Endothelial cell of umbilical vein (primary cell): ENCODE measurements around the gene FAM163A. TPM values are rescaled to one million over a fixed set of nuclear protein-coding genes. Genes with fewer than 3 reads are reported as not detected.
"Not testable (repeated sequence)": the region's sequence is repeated elsewhere in the genome, so short reads cannot be mapped to it uniquely, and the experiment has no call there.

ENCODE experiments used
- BruUV-seq: library from RNA; stranded (reverse); fragments of 400-500 nt; replicated peaks from 2 replicates; lab custom pipeline; 2021; lab: Mats Ljungman, UMichigan
- CTCF ChIA-PET: fragments of 300-600, 350-600 bp; sonication (Branson Sonifier 250); formaldehyde crosslinking; loops from one replicate; lab custom pipeline; 2021; ENCODE audit warnings: antibody characterized with exemption, inconsistent platforms; lab: Charles Lee
- POLR2A ChIA-PET: fragments of 300-600, 350-600 bp; sonication (Branson Sonifier 250); formaldehyde crosslinking; loops from one replicate; lab custom pipeline; 2021; ENCODE audit warnings: antibody characterized with exemption, inconsistent platforms; lab: Charles Lee
- DNase-seq: peaks from one replicate; pipeline ENCODE4 v3.0.0-alpha.2; 2011; ENCODE audit warnings: low read depth, low spot score
- FAIRE-seq: peaks from 2 replicates; lab custom pipeline; 2011; peaks lifted over from hg19 to GRCh38; lab: Jason Lieb, UNC
- H2AFZ ChIP-seq: 2 replicates; pipeline ENCODE4 v1.6.0; 2012; ENCODE audit warnings: low read depth, low read length, control low read depth, inconsistent platforms
- H3K27ac ChIP-seq: 2 replicates; pipeline ENCODE4 v1.5.1; 2011; ENCODE audit warnings: low read depth, mild to moderate bottlenecking, control low read depth, low read length, moderate library complexity; ENCODE audit not compliant: insufficient read depth
- H3K27me3 ChIP-seq, 2 experiments: 2 replicates each; pipeline versions ENCODE4 v1.6.0 to v1.6.1; 2011; ENCODE audit warnings: low read length in 2 of 2, mixed read lengths in 1 of 2; ENCODE audit not compliant: control insufficient read depth in 2 of 2, insufficient read depth in 2 of 2
- H3K36me3 ChIP-seq, 2 experiments: 2 replicates in 1 of 2; 3 replicates in 1 of 2; pipeline ENCODE4 v1.5.1; 2011; ENCODE audit warnings: low read length in 2 of 2, mild to moderate bottlenecking in 1 of 2, moderate library complexity in 1 of 2; ENCODE audit not compliant: control insufficient read depth in 2 of 2, insufficient read depth in 2 of 2; ENCODE audit errors: extremely low read depth in 1 of 2
- H3K4me1 ChIP-seq: 3 replicates; pipeline ENCODE4 v1.5.1; 2011; ENCODE audit warnings: mild to moderate bottlenecking, low read length; ENCODE audit not compliant: control insufficient read depth, insufficient read depth; ENCODE audit errors: extremely low read depth
- H3K4me2 ChIP-seq: 2 replicates; pipeline ENCODE4 v1.6.1; 2011; ENCODE audit warnings: low read length, control low read depth, mixed read lengths; ENCODE audit not compliant: insufficient read depth
- H3K4me3 ChIP-seq, 3 experiments: fragments of 200-600 bp in 1 of 3; sonication (generic), shearing (Covaris generic) in 1 of 3; replicated peaks in 1 of 3; 2 replicates each; pipeline ENCODE4 v1.5.1; 2011 to 2016; ENCODE audit warnings: control low read depth in 3 of 3, low read length in 3 of 3, mild to moderate bottlenecking in 2 of 3, inconsistent platforms in 1 of 3, low read depth in 1 of 3, moderate library complexity in 1 of 3; ENCODE audit not compliant: insufficient read depth in 1 of 3
- H3K79me2 ChIP-seq: 2 replicates; pipeline ENCODE4 v1.6.0; 2012; ENCODE audit warnings: low read length, inconsistent platforms; ENCODE audit not compliant: control insufficient read depth, insufficient read depth
- H3K9ac ChIP-seq: replicated peaks from 2 replicates; pipeline ENCODE3; 2011; ENCODE audit warnings: low read length, control low read depth; ENCODE audit not compliant: insufficient read depth; ENCODE audit errors: extremely low read depth
- H3K9me1 ChIP-seq: replicated peaks from 3 replicates; pipeline ENCODE4 v1.6.0; 2011; ENCODE audit warnings: mild to moderate bottlenecking, low read length; ENCODE audit not compliant: control insufficient read depth, insufficient read depth; ENCODE audit errors: extremely low read depth
- H3K9me3 ChIP-seq: replicated peaks from 2 replicates; pipeline ENCODE4 v1.5.1; 2012; ENCODE audit warnings: low read length, inconsistent platforms; ENCODE audit not compliant: control insufficient read depth, insufficient read depth
- H4K20me1 ChIP-seq: replicated peaks from 2 replicates; pipeline ENCODE3; 2011; ENCODE audit warnings: mild to moderate bottlenecking, low read length; ENCODE audit not compliant: control insufficient read depth, insufficient read depth; ENCODE audit errors: extremely low read depth
- CTCF ChIP-seq, 2 donors: IDR thresholded peaks; 1 replicate in 1 of 2; 2 replicates in 1 of 2; pipeline ENCODE4 v1.5.1; 2011; ENCODE audit warnings: low read length in 2 of 2, mild to moderate bottlenecking in 2 of 2, moderate library complexity in 2 of 2, control low read depth in 1 of 2, inconsistent platforms in 1 of 2, low read depth in 1 of 2; ENCODE audit not compliant: insufficient read depth in 1 of 2; ENCODE audit errors: extremely low read depth in 1 of 2
- GATA2 ChIP-seq: IDR thresholded peaks from 2 replicates; pipeline ENCODE4 v1.7.0; 2011; ENCODE audit warnings: low read depth, mild to moderate bottlenecking, moderate library complexity, mixed read lengths, low read length; ENCODE audit not compliant: insufficient read length, insufficient read depth
- dilution Hi-C: fragments of 300-500 bp; cut with MboI; formaldehyde crosslinking; loops from one replicate; pipeline ENCODE4 v1.15.0; 2019; ENCODE audit warnings: low sequenced_read_pairs; ENCODE audit not compliant: extremely low pct_ligation_motif_present
- intact Hi-C: fragments of 100-400 bp; cut with micrococcal nuclease; formaldehyde crosslinking; loops from one replicate; pipeline ENCODE4 v1.10.0; 2022
- polyA plus RNA-seq, 4 experiments: library from polyadenylated mRNA; depleted of rRNA in 3 of 4; stranded (reverse) in 3 of 4; unstranded in 1 of 4; fragments of >200 nt; gene quantifications; 2 replicates each; pipeline versions ENCODE4 v1.2.1 to v1.2.3, GENCODE V29; 2011 to 2012; ENCODE audit warnings: missing spikeins in 1 of 4
- total RNA-seq: library from RNA; stranded (reverse); gene quantifications from 2 replicates; pipeline ENCODE4 v1.2.3, GENCODE V29; 2021

The FAM163A gene
- total and polyA plus RNA-seq, 2 donors (not counting 3 experiments of a cell fraction or from before 2014, with no cell fraction given) = not detected

DNA sequence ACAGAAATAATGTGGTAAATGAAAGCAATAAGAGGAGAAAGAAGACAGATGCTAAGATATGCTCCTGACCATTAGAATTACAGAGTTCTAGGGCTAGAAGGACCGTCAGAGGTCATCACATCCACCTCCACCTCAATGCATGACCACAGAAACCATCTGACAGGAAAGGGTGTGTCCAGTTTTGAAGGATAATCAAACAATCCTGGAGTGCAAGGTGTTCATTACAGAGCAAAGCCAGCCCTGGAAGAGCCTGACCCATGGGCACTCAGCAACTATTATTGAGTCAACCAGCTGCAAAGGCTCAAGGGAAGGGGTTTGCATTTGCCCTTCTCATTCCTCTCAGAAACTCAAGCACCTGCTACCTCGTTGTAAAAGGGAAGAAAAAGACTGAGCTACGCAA, 88.1 kb downstream of the FAM163A start:
- H3K36me3 ChIP-seq = no peaks in the 10 kb centered on the region
- CTCF ChIA-PET = interaction anchor here (2.4 to 2.7 kb wide), 2 partner anchors 13 to 17 kb away, joined by 10 to 14 read pairs; no protein-coding TSS in a partner anchor
- BruUV-seq = no TSS peak
- intact Hi-C loops = no loop called here
- FAIRE-seq (no peak), DNase-seq (no peak)
- H3K4me2 ChIP-seq = no peak overlapping the region
- no peaks in the 10 kb centered on the region for H3K4me1 ChIP-seq
- dilution Hi-C loops = no loop called here
- no peak overlapping the region for H3K9ac ChIP-seq
- POLR2A ChIA-PET = no interaction called here
- no peak for TF ChIP-seq GATA2
- H3K27me3 ChIP-seq = peaks cover 0 to 6% of the 10 kb centered on the region in 2 experiments
- no peak overlapping the region for H3K27ac ChIP-seq
- no peaks in the 10 kb centered on the region for H3K9me3 ChIP-seq
- H3K4me3 ChIP-seq = no peak overlapping the region
- H2AFZ ChIP-seq = no peak overlapping the region
- no peaks in the 10 kb centered on the region for H3K79me2 ChIP-seq
- no peaks in the 10 kb centered on the region for H3K9me1 ChIP-seq
- no peaks in the 10 kb centered on the region for H4K20me1 ChIP-seq

GRCh38 chr1:179831852-179832699, 89.0 kb downstream of the FAM163A start:
- H3K4me1 ChIP-seq = no peaks in the 10 kb centered on the region
- ChIA-PET CTCF (interaction anchor here (1.2 to 2.7 kb wide), 4 partner anchors 14 to 126 kb away, joined by 4 to 14 read pairs (median 8); no protein-coding TSS in a partner anchor), POLR2A (no interaction called here)
- FAIRE-seq (no peak), DNase-seq (no peak)
- no peak for TF ChIP-seq CTCF (IDR thresholded peaks at IDR 0.05; ENCODE audit: extremely low read depth in 1 of 2, insufficient read depth in 1 of 2, low read depth in 1 of 2, low read length in 2 of 2)
- H3K9me3 ChIP-seq = no peaks in the 10 kb centered on the region
- H3K36me3 ChIP-seq = no peaks in the 10 kb centered on the region
- no peak overlapping the region for H3K27ac ChIP-seq
- no peak overlapping the region for H3K9ac ChIP-seq
- dilution Hi-C loops = no loop called here
- H3K27me3 ChIP-seq = peaks cover 0 to 6% of the 10 kb centered on the region in 2 experiments
- intact Hi-C loops = no loop called here
- no peaks in the 10 kb centered on the region for H3K79me2 ChIP-seq
- no peak overlapping the region for H3K4me2 ChIP-seq
- no peak overlapping the region for H3K4me3 ChIP-seq
- H4K20me1 ChIP-seq = no peaks in the 10 kb centered on the region
- no TSS peak for BruUV-seq
- H2AFZ ChIP-seq = no peak overlapping the region
- H3K9me1 ChIP-seq = no peaks in the 10 kb centered on the region

- H3K27me3 ChIP-seq, H3K79me2 ChIP-seq, H3K36me3 ChIP-seq, intact Hi-C loops, POLR2A ChIA-PET, H3K27ac ChIP-seq, FAIRE-seq, DNase-seq, H3K9me1 ChIP-seq, BruUV-seq, H4K20me1 ChIP-seq, H3K9ac ChIP-seq, H3K4me2 ChIP-seq, H3K9me3 ChIP-seq, H2AFZ ChIP-seq, H3K4me3 ChIP-seq, dilution Hi-C loops: not testable (repeated sequence)
- CTCF ChIA-PET = interaction anchor here (3.0 to 7.5 kb wide), 2 partner anchors 22 to 131 kb away, joined by 14 to 96 read pairs; no protein-coding TSS in a partner anchor
- H3K4me1 ChIP-seq = peaks cover 13% of the 10 kb centered on the region
These were observed 93.8 kb downstream of the FAM163A start for GRCh38 chr1:179836686-179837445.
